Measurements from ENCODE around the gene SRGAP3. TPM values are rescaled to one million over a fixed set of nuclear protein-coding genes. Genes with fewer than 3 reads are reported as not detected.

The SRGAP3 gene
- total RNA-seq, 1 donor from 2014 or later: 21.4 TPM

DNA sequence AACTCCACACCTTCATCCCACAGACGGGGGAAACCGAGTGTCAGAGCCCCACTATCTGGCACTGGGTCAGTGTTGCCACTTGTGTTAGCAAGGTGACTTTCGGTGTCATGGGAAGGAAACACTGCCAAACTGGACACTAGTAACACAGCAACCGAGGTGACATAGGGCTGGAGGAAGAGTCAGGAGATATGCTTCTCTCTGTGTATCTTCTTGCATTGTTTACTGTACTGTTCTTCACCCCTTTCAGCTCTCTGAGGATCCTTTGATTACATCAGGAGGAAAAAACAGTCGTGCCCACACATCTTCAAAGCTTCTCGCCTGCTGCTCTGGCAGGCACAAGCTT, 176.8 kb downstream of the SRGAP3 start:
- DNase-seq (ENCODE audit: low spot score, unreplicated experiment): no peak
- Mint-ChIP-seq H3K9me3 (ENCODE audit: low read depth) (no peaks in the 10 kb centered on the region), H3K27me3 (no peaks in the 10 kb centered on the region), H3K36me3 (ENCODE audit: insufficient read depth) (no peaks in the 10 kb centered on the region), H3K4me3 (ENCODE audit: low read depth) (no peak overlapping the region), H3K27ac (no peak overlapping the region), H3K4me1 (ENCODE audit: low read depth) (peaks cover 7% of the 10 kb centered on the region)
- TF ChIP-seq, protein P1, sequence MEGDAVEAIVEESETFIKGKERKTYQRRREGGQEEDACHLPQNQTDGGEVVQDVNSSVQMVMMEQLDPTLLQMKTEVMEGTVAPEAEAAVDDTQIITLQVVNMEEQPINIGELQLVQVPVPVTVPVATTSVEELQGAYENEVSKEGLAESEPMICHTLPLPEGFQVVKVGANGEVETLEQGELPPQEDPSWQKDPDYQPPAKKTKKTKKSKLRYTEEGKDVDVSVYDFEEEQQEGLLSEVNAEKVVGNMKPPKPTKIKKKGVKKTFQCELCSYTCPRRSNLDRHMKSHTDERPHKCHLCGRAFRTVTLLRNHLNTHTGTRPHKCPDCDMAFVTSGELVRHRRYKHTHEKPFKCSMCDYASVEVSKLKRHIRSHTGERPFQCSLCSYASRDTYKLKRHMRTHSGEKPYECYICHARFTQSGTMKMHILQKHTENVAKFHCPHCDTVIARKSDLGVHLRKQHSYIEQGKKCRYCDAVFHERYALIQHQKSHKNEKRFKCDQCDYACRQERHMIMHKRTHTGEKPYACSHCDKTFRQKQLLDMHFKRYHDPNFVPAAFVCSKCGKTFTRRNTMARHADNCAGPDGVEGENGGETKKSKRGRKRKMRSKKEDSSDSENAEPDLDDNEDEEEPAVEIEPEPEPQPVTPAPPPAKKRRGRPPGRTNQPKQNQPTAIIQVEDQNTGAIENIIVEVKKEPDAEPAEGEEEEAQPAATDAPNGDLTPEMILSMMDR (IDR thresholded peaks at IDR 0.05; ENCODE audit: unreplicated experiment): no peak

DNA sequence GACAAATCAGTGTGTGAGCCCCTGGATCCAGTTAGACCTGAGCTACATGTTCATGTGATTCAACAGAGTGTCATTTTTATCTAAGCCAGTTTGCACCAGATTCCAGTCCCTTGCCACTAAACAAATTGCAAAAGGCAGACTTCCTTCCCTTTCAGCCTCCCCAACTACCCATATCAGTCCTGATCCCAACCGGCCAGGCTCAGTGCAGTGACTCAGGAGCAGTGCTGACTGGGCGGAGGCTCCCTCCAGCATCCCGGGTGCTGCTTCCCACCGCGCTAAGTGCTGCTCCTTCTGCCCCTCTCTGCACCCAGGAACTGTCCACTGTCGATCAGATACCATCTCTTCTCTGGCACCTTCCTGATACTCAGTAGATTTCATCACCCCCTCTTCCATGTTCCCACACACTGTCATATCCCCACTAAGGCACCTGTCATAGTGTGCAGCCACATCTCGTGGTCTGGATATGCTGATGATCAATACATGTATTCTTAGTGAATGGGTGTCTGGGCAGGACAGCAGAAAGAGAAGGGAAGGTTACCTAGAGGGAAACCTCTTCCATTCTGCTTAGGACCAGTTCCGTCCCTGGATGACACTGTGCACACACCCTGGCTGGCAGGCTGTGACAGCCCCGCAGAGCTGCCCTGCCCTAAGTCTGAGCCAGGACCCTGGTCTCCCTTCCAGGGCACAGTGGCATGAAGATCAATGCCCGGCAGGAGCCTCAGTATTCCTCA, 177.3 kb downstream of the SRGAP3 start:
- Mint-ChIP-seq H3K9me3 (ENCODE audit: low read depth) (no peaks in the 10 kb centered on the region), H3K4me3 (ENCODE audit: low read depth) (no peak overlapping the region), H3K4me1 (ENCODE audit: low read depth) (peaks cover 6% of the 10 kb centered on the region), H3K27ac (no peak overlapping the region), H3K36me3 (ENCODE audit: insufficient read depth) (no peaks in the 10 kb centered on the region), H3K27me3 (no peaks in the 10 kb centered on the region)
- TF ChIP-seq, protein P1 (IDR thresholded peaks at IDR 0.05; ENCODE audit: unreplicated experiment): no peak
- no peak for DNase-seq (ENCODE audit: low spot score, unreplicated experiment)

DNA sequence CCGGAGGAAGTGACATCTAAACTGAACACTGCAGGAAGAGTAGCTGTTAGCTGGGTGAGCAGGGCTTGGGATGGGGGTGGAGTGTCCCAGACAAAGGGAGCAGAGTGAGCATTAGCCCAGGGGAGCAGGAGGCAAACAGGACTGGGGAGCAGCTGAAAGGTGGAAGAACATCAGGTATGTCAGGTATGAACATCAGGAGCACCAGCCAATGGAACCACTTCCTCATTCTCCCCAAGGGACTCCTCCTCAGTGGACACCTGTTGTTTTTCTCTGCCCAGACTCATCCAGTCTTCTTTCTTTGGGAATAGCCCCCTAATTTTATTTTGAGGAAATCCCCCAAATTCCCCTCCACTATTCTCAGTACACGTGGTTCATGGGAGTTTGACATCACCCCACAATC, 178.5 kb downstream of the SRGAP3 start:
- Mint-ChIP-seq H3K4me1 (ENCODE audit: low read depth) (peaks cover 3% of the 10 kb centered on the region), H3K9me3 (ENCODE audit: low read depth) (no peaks in the 10 kb centered on the region), H3K36me3 (ENCODE audit: insufficient read depth) (no peaks in the 10 kb centered on the region), H3K27me3 (no peaks in the 10 kb centered on the region), H3K27ac (no peak overlapping the region), H3K4me3 (ENCODE audit: low read depth) (no peak overlapping the region)
- DNase-seq (ENCODE audit: low spot score, unreplicated experiment): no peak
- TF ChIP-seq, protein P1 (IDR thresholded peaks at IDR 0.05; ENCODE audit: unreplicated experiment): no peak

DNA sequence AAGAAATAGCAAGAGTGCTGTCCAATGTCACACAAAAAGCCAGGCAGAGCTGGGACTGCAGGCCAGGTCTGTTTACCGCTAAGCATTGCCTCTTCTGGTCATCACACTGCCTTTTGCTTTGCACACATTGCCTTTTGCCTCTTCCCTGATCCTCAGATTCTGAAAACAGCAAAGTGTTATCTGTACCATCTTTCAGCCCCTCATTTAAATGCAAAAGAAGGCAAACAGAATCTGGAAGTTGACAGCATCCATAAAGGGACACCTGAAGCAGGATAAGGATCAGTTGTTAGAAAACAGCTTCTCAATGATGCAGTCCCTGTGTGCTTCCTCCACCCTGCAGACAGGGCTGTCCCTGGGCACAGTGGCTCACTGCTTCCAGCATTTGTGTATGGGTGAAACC, 179.5 kb downstream of the SRGAP3 start:
- Mint-ChIP-seq H3K9me3 (ENCODE audit: low read depth) (no peaks in the 10 kb centered on the region), H3K36me3 (ENCODE audit: insufficient read depth) (no peaks in the 10 kb centered on the region), H3K27ac (no peak overlapping the region), H3K4me1 (ENCODE audit: low read depth) (no peaks in the 10 kb centered on the region), H3K27me3 (no peaks in the 10 kb centered on the region), H3K4me3 (ENCODE audit: low read depth) (no peak overlapping the region)
- no peak for DNase-seq (ENCODE audit: low spot score, unreplicated experiment)
- TF ChIP-seq, protein P1 (IDR thresholded peaks at IDR 0.05; ENCODE audit: unreplicated experiment): no peak

DNA sequence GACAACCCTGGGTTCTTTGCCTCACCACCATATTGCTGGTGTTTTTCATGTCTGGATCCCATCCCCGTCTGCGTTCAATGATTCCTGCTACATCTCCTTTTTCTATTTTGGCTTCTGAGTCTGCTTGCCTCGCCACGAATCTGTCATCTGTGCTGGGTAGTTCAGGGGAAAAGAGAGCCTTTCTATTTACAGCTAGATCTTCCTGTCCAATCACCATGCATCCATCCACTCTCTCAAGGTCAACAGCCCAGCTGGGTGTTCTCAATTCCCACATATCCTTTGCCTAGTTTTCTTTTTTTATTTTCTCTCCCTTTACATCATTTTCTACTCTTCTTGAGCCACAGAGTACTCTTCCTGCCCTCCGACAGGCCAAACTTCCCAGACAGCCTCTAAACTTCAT, 181.4 kb downstream of the SRGAP3 start:
- Mint-ChIP-seq H3K4me3 (ENCODE audit: low read depth) (no peak overlapping the region), H3K9me3 (ENCODE audit: low read depth) (no peaks in the 10 kb centered on the region), H3K27me3 (no peaks in the 10 kb centered on the region), H3K36me3 (ENCODE audit: insufficient read depth) (peaks cover 5% of the 10 kb centered on the region), H3K27ac (no peak overlapping the region), H3K4me1 (ENCODE audit: low read depth) (no peaks in the 10 kb centered on the region)
- TF ChIP-seq, protein P1 (IDR thresholded peaks at IDR 0.05; ENCODE audit: unreplicated experiment): no peak
- no peak for DNase-seq (ENCODE audit: low spot score, unreplicated experiment)
